HUES64 (cell line): ENCODE results near the gene ANGPT4.
"Not testable (repeated sequence)": the region's sequence is repeated elsewhere in the genome, so short reads cannot be mapped to it uniquely, and the experiment has no call there.

Source experiments
- H3K27ac ChIP-seq: 2 replicates; pipeline ENCODE4 v1.7.0; 2013; ENCODE audit warnings: low read depth, low read length, inconsistent platforms
- H3K27me3 ChIP-seq: 2 replicates; pipeline ENCODE4 v1.6.1; 2013; ENCODE audit warnings: mild to moderate bottlenecking, low read length; ENCODE audit not compliant: insufficient read depth
- H3K36me3 ChIP-seq: 2 replicates; pipeline ENCODE4 v1.6.1; 2013; ENCODE audit warnings: mild to moderate bottlenecking, low read length; ENCODE audit not compliant: insufficient read depth
- H3K4me1 ChIP-seq: 2 replicates; pipeline ENCODE4 v1.6.1; 2013; ENCODE audit warnings: mild to moderate bottlenecking, low read length, moderate library complexity; ENCODE audit not compliant: insufficient read depth
- H3K4me3 ChIP-seq: 2 replicates; pipeline ENCODE4 v1.5.1; 2013; ENCODE audit warnings: mild to moderate bottlenecking, low read length, moderate library complexity
- H3K9ac ChIP-seq: 2 replicates; pipeline ENCODE4 v1.6.1; 2013; ENCODE audit warnings: mild to moderate bottlenecking, low read depth, low read length
- H3K9me3 ChIP-seq: 2 replicates; pipeline ENCODE4 v1.6.1; 2013; ENCODE audit warnings: low read depth, low read length; ENCODE audit not compliant: insufficient read depth
- WGBS: fragments of 150-250, 120-280 bp; methylation state at CpG from one replicate; pipeline ENCODE4 v1.1.7; 2013; ENCODE audit warnings: missing lambda C conversion rate; 5-methylcytosine and 5-hydroxymethylcytosine counted together

ANGPT4 gene

DNA sequence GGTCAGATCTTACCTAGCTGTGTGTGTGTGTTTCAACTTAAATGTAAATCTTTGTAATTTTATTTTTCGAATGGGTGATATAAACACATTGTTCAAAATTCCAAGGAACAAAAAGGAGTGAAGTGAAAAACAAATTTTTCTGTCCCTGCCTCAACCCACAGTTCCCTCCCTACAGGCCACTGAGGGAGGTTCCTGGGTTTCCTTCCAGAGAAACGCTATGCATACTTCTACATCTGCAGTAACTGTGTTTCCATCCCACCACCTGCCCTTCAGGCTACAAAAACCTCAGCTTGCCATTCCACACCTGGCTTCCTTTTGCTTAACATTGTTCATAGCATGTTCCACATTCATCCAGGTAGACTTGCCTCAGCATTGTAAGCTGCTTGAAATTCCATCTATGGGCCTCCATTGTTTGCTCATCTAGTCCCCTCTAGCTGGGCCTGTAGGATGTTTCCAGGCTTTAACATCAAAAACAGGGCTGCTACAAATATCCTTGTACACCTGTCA, 12.0 kb downstream of the ANGPT4 start:
- no peaks in the 10 kb centered on the region for H3K9me3 ChIP-seq
- no peak overlapping the region for H3K27ac ChIP-seq
- no peaks in the 10 kb centered on the region for H3K4me1 ChIP-seq
- no peaks in the 10 kb centered on the region for H3K27me3 ChIP-seq
- 93% methylated on average over 2 of the region's 2 CpGs for WGBS
- no peak overlapping the region for H3K9ac ChIP-seq
- H3K36me3 ChIP-seq = no peaks in the 10 kb centered on the region
- no peak overlapping the region for H3K4me3 ChIP-seq

DNA sequence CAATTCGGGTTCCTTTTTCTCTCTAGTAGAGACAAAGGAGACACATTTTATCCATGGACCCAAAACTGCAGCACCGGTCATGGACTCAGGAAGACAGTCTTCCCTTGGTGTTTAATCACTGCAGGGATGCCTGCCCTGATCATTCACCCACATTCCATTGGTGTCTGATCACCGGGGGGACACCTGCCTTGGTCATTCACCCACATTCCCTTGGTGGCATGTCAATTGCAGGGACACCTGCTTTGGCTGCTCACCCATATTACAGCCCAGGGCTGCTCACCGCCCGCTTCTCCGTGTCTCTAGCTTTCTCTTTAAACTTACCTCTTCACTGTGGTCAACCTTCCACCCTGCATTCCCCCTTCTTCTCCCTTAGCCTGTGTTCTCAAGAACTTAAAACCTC, 18.7 kb downstream of the ANGPT4 start:
- H3K9me3 ChIP-seq = not testable (repeated sequence)

GRCh38 chr20:896501-897025, 19.6 kb downstream of the ANGPT4 start:
- Histone ChIP-seq H3K9ac (no peak overlapping the region), H3K9me3 (no peaks in the 10 kb centered on the region), H3K4me1 (no peaks in the 10 kb centered on the region), H3K27me3 (no peaks in the 10 kb centered on the region), H3K27ac (no peak overlapping the region), H3K36me3 (no peaks in the 10 kb centered on the region), H3K4me3 (no peak overlapping the region)
- 93% methylated on average over 6 of the region's 6 CpGs for WGBS

More for the DNA sequence above, 18.7 kb downstream of the ANGPT4 start:
- not testable (repeated sequence) for H3K36me3 ChIP-seq, H3K27me3 ChIP-seq, H3K4me1 ChIP-seq, H3K9ac ChIP-seq, H3K4me3 ChIP-seq, H3K27ac ChIP-seq
- 93% methylated on average over 6 of the region's 6 CpGs for WGBS

GRCh38 chr20:892371-892770, 23.8 kb downstream of the ANGPT4 start:
- not testable (repeated sequence) for H3K27ac ChIP-seq, H3K27me3 ChIP-seq, H3K9ac ChIP-seq, H3K36me3 ChIP-seq, H3K9me3 ChIP-seq, H3K4me1 ChIP-seq, H3K4me3 ChIP-seq
- WGBS = 82% methylated on average over 4 of the region's 5 CpGs

GRCh38 chr20:891706-892080, 24.4 kb downstream of the ANGPT4 start:
- Histone ChIP-seq H3K27ac (no peak overlapping the region), H3K4me3 (no peak overlapping the region), H3K27me3 (peaks cover 5% of the 10 kb centered on the region; the same call in 1 of the 2 replicates), H3K36me3 (no peaks in the 10 kb centered on the region), H3K4me1 (no peaks in the 10 kb centered on the region), H3K9me3 (no peaks in the 10 kb centered on the region), H3K9ac (no peak overlapping the region)
- 88% methylated on average over 4 of the region's 4 CpGs for WGBS

DNA sequence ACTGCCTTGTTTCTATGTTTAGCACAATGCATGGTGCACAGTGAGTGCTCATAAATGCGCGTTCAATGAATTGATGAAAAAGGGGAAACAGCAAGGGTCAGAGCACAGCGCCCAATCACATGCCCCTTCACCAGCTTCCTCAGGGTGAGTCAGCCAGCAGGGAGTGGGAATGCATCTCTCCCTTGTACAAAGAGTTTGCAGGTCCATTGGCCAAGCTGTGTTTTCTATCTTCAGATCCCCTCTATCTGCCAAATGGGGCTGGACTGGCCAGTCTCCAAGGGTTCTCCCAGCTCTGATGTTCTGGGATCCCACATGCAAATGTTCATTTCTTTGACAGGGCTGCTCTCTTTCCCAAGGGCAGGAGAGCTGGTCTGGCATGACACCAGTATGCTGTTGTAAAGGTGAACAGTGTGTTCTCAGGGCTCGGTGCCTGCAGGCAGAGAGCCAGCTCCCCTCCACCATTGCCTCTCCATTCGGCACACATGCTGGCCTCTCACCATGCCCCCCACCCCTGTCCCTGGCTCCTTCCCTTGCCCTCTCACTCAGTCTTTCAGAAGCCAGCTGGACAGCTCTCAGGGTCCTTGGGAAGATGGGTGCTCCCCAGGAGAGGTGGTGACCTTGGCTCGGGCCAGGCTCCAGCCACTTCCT, 25.0 kb downstream of the ANGPT4 start:
- H3K27me3 ChIP-seq = peaks cover 10% of the 10 kb centered on the region; the same call in 1 of the 2 replicates
- H3K4me1 ChIP-seq = no peaks in the 10 kb centered on the region
- no peaks in the 10 kb centered on the region for H3K9me3 ChIP-seq
- 98% methylated on average over 6 of the region's 6 CpGs for WGBS
- H3K4me3 ChIP-seq = no peak overlapping the region
- H3K36me3 ChIP-seq = no peaks in the 10 kb centered on the region
- H3K9ac ChIP-seq = no peak overlapping the region
- H3K27ac ChIP-seq = no peak overlapping the region

DNA sequence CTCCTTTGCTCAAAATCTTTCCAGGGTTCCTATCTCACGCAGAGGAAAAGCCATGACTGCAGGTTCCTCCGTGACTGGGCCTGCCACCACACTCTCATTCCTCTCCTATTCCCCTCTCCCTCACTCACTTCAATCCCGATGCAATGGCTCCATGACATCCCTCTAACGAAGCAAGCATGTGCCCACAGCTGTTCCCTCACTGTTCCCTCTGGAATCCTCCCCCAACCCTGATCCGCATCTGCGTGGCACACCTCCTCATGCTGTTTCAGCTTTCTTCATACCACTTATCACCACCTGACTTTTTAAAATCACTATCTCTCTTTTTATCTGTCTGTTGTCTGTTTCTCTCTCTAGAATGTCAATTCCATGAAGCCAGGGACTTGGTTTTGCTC, 25.5 kb downstream of the ANGPT4 start:
- H3K27me3 ChIP-seq = peaks cover 15% of the 10 kb centered on the region
- H3K9ac ChIP-seq = no peak overlapping the region
- no peak overlapping the region for H3K4me3 ChIP-seq
- 91% methylated on average over 6 of the region's 6 CpGs for WGBS
- H3K36me3 ChIP-seq = no peaks in the 10 kb centered on the region
- no peaks in the 10 kb centered on the region for H3K4me1 ChIP-seq
- H3K9me3 ChIP-seq = no peaks in the 10 kb centered on the region
- no peak overlapping the region for H3K27ac ChIP-seq

GRCh38 chr20:889932-890463, 26.1 kb downstream of the ANGPT4 start:
- Histone ChIP-seq H3K9ac (no peak overlapping the region), H3K27me3 (peaks cover 17% of the 10 kb centered on the region), H3K4me3 (no peak overlapping the region), H3K27ac (no peak overlapping the region), H3K9me3 (no peaks in the 10 kb centered on the region), H3K36me3 (no peaks in the 10 kb centered on the region), H3K4me1 (no peaks in the 10 kb centered on the region)
- 84% methylated on average over 10 of the region's 10 CpGs for WGBS

DNA sequence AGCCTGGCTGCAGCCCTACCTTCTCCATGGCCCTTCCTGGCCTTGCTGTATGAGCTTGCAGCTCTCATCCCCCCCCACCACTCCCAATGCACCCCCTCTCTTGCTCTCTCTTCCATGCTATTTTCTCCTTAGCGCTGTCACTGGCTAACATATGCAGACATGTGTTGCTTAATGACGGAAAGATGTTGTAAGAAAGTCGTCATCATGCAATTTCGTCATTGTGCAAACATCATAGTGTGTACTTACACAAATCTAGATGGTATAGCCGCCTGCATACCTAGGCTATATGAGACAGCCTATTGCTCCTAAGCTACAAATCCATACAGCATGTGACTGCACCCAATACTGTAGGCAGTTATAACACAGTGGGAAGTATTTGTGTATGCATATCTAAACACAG, 27.0 kb downstream of the ANGPT4 start:
- Histone ChIP-seq H3K27ac (no peak overlapping the region), H3K4me1 (no peaks in the 10 kb centered on the region), H3K4me3 (no peak overlapping the region), H3K9me3 (no peaks in the 10 kb centered on the region), H3K9ac (no peak overlapping the region), H3K36me3 (no peaks in the 10 kb centered on the region), H3K27me3 (peaks cover 17% of the 10 kb centered on the region)
- 96% methylated on average over 5 of the region's 5 CpGs for WGBS

GRCh38 chr20:888057-888456, 28.1 kb downstream of the ANGPT4 start:
- WGBS = 89% methylated on average over 2 of the region's 2 CpGs
- H3K27ac ChIP-seq = no peak overlapping the region
- no peaks in the 10 kb centered on the region for H3K36me3 ChIP-seq
- no peak overlapping the region for H3K9ac ChIP-seq
- H3K9me3 ChIP-seq = no peaks in the 10 kb centered on the region
- no peak overlapping the region for H3K4me3 ChIP-seq
- H3K4me1 ChIP-seq = no peaks in the 10 kb centered on the region
- H3K27me3 ChIP-seq = peaks cover 17% of the 10 kb centered on the region

DNA sequence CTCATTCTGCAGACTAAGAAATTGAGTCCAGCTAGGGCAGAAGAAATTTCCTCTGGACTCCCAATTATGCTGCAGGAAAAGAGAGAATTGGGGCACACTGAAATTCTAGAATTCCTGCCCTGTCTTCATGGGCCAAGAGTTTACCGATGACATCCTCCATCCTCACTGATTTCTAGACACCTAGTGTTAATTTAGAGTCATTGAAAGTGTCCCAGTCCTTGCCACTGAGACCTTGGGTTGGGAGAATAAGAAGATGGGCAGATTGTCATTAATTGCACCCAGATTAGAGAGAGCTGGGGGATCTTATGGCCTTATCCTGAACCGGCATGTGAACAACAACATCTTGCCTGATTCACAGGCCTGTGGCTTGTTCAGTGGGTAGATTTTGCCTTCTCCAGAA, 29.0 kb downstream of the ANGPT4 start:
- no peak overlapping the region for H3K4me3 ChIP-seq
- H3K27me3 ChIP-seq = peaks cover 17% of the 10 kb centered on the region
- H3K4me1 ChIP-seq = no peaks in the 10 kb centered on the region
- H3K36me3 ChIP-seq = no peaks in the 10 kb centered on the region
- H3K9me3 ChIP-seq = no peaks in the 10 kb centered on the region
- H3K27ac ChIP-seq = no peak overlapping the region
- H3K9ac ChIP-seq = no peak overlapping the region
- WGBS = 87% methylated on average over 2 of the region's 2 CpGs
